HEK293T (cell line): ENCODE results near the gene NR2C2.

Experiments used
- BHLHE40 ChIP-seq: fragments of 450-650 bp; IDR thresholded peaks from 2 replicates; pipeline ENCODE4 v1.6.1; 2016; ENCODE audit warnings: mild to moderate bottlenecking, moderate library complexity, borderline replicate concordance
- HDGF ChIP-seq: fragments of 450-650 bp; IDR thresholded peaks from 2 replicates; pipeline ENCODE4 v1.6.1; 2017; ENCODE audit warnings: antibody characterized with exemption, borderline replicate concordance

GRCh38 chr3:14918356-14918860 lies 29.0 kb upstream of the NR2C2 start:
- TF ChIP-seq HDGF (no peak), BHLHE40 (no peak)
